Stimulated activated CD8-positive, alpha-beta memory T cell treated with anti-CD3 and anti-CD28 coated beads, Interleukin-7, amount 100 ng/mL, for 1 hour (primary cell): ENCODE measurements around the gene SPOP.
"Not testable (repeated sequence)": the region's sequence is repeated elsewhere in the genome, so short reads cannot be mapped to it uniquely, and the experiment has no call there.

Experiments used
- DNase-seq, 2 donors: peaks; one replicate each; pipeline ENCODE4 v3.0.0-alpha.2; 2020; ENCODE audit warnings: low read depth in 2 of 2

SPOP gene

DNA sequence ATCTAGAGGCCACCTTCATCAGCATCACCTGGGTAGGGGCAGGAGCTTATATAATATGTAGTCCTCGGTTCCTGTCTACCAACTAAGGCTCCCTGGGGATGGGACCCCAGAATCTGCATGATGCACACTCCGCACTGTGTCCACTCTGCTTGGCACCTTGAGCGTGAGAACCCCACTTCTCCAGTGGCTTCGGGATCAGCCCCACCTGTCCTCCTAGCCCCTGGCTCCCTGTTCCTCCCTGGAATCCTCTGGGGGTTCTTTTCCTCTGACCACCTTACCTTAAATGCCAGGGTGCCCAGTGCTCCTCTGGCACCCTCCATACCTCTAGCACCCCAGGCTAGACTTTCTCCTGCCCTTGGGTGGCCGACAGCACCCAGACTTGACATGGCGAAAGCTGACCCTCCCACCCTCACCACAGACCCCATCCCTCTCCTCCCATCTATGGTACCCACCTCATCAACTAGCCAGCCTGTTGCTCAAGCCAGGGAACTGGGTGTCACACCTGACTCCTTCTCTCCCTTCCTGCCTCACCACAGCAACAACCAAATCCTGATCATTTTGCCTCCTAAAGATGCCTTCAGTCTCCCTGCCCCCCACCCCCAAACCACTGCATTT, 105.0 kb downstream of the SPOP start:
- DNase-seq = no peak

DNA sequence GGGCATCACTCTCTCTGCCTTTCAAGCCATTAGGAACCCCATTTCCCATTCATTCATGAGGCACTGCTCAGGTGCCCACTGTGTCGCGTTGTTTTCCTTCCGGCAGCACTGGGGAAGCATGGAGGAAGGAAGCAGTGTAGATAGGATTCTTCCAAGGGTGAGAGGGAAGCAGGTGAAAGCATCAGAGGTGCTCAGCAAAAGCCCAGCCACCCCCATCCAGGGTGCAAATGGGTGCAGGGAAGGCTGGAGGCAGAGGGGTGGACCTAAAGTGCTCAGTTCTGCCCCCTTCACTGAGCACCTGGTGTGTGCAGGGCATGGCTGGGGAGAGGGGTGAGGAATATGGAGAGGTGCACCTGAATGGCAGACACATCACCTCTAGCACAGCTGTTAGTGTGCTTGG, 105.7 kb downstream of the SPOP start:
- no peak for DNase-seq

DNA sequence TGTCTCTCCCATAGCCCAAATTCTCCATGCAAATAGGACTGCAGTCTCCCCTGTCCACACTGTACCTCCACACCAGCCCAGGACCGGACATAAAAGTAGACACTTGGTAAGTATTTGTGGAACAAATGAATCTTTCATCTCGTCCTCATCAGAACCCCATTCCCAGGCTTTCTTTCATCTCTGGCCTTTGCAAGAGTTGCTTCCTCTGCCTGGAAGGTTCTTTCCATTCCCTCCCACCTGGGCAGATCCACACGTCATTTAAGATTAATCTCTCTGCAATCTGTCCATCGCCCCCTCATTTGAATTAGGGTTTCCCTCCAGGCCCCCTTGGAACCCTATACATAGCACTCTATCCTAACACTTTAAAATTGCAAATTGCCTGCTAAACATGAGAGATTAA, 106.1 kb downstream of the SPOP start:
- DNase-seq = no peak

DNA sequence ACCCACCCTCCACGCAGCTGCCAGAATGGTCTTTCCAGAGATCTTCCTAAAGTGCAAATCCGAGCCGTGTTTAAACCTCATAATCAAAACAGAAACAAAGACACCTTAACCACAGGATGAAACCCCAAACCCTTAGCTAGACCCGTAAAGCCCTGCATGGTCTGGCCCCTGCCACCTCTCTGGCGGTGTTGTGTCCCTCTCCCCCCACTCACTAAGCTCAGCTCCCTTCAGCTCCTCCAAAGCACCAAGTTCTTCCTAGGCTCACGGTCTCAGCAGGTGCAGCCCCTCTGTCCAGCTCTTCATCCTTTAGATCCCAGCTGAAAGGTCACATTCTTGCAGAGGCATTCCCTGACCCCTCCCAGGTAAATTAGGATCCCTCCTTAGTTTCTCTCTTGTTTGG, 106.6 kb downstream of the SPOP start:
- no peak for DNase-seq

DNA sequence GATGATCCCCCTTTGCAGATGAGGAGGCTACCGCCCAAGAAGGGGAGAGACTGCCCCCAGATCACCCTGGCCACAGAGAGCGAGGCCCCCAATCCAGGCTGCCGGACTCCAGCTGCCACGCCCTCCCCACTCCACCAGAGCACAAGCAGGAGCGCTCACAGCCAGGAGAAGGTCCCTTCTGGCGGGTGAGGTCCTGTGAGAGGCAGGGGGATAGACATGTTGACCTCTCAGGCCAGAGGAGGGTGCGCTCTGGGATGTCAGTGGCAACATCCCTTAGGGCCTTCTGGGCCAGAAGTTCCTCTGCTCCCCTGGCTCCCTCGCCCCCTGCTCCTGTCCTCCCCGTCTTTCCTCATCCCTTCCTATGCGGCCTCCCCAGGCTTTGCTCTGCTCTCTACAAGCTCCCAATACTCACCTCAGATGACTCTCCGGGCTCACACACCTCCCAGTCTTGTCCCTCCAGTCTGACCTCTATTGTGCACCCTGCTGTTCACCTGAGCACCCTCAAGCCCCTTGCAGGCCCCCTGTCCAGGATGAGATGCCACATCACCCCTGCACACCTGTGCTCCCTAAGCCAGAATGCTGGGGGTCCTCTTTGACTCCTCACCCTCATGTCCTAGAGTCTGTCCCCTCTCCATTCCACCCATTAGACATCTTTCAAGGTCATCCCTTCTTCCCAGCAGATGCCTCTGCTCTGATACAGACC, 107.2 kb downstream of the SPOP start:
- DNase-seq = no peak

DNA sequence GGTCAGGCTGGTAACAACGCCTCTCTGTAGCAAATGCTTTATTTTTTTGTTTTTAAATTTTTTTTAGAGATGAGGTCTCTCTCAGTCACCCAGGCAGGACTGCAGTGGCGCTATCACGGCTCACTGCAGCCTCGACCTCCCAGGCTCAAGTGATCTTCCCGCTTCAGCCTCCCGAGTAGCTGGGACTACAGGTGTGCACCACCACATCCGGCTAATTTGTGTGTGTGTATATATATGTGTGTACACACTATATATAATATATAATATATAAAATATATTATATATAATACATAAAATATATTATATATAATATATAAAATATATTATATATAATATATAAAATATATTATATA, 109.2 kb downstream of the SPOP start:
- not testable (repeated sequence) for DNase-seq

DNA sequence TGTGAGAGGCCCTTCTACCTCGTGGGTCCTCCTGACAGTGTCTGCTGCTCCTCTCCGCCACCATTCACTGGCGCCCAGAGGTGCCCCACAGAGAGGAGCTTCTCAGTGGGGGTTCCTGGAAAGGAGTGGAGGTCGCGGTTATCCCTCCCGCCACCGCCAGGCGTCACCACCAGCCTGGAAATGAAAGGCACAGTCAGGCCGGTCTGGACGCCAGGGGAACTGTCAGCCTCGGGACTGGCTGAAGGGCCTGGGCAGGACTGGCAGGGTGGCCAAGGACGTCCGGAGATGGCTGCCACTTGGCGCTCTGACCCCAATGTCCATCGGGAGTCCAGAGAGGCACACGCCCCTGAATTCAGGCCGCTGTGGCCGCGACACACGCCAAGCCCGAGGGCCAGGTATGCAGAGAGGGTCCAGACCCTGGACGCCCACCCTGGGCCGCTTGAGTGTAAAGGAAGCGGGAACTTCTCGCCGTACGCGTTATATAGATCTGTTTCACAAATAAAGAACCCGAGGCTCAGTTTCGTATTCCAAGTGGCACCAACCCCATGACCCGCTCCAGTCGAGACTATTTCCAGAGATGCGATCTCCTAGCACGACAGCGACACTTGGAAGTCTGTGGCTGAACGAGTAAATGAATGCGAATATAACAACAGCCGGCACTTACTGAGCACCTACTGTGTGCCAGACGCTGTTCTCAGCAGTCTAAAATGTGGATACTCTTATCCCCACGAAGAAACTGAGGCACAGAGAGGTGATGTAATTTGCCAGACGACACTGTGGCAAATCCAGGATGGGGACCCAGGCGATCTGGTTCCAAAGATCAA, 109.8 kb downstream of the SPOP start:
- DNase-seq = peak; percentile 63 to 81

DNA sequence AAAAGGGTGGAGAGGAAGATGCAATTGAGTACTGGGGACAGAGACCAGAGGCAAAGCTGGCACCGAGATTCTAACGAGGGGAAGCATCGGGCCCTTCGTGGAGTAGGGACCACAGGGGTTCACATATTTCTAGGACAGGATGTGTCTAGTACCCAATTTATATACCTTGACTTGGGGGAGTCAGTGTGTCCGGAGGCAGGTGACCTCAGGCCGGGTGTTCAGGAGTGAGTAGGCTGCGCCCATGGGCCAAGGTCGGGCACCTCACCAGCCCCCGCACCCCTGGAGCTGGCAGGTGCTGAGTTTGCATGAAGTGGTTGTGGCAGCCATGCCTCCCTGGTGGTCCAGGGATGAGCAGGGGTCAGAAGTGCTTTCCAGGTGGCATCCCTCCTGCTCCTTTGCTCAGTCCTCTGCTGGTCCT, 110.8 kb downstream of the SPOP start:
- DNase-seq = no peak

DNA sequence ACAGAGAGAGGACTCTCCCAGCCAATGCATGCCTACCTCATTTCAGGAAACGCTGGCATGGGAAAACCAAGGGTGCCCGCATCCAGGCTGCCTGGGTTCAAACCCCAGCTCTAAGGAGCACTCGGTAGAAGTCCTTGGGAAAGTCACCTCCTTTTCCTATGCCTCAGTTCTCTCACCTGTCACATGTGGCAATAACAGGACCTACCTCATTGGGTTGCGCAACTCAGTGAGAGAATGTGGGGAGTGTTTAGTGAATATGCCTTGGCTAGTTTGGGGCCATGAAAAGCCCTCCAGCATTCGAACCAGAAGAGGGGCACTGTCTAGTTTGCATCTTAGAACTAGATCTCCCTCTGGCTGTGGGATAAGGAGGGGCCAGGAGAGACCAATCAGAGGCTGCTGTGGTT, 111.2 kb downstream of the SPOP start:
- no peak for DNase-seq

DNA sequence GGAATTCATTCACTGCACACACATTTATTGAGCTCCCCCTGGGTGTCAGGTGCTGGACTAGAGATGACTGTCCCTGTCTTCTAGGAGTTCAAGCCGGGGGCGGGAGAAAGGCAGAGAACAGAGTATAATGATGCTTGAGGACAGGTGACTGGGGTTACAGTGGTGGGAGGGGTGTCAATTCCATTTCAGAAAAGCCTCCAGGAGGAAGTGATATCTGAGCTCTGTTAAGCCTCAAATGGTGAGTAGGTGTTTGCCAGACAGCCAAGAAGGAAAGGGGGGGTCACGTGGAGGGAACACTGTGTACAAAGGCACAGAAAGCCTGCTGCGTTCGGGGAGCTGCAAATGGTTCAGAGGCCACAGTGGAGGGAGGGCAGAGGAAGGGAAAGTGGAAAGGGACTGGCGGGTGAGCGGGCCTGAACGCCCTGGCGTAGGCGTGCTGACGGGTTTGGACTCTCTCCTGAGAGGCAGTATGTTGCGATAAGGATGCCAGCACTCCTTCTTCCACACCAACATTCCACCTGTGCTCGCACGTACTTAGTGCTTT, 111.9 kb downstream of the SPOP start:
- no peak for DNase-seq

DNA sequence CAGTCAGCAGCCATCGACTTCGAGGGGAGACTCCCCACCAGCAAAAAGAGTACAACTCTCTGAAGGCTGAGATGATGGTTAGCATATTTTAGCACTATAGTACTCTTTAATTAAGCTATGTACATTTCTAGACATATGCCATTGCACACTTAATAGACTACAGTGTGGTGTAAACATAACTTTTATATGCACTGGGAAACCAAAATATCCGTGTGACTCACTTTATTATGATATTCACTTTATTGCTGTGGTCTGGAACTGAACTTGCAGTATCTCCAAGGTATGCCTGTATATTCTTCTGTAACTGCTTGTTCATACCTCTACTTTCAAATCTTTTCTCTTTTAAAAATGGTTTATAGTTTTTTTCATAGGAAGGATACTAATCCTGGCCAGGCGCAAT, 113.3 kb downstream of the SPOP start:
- DNase-seq = no peak

DNA sequence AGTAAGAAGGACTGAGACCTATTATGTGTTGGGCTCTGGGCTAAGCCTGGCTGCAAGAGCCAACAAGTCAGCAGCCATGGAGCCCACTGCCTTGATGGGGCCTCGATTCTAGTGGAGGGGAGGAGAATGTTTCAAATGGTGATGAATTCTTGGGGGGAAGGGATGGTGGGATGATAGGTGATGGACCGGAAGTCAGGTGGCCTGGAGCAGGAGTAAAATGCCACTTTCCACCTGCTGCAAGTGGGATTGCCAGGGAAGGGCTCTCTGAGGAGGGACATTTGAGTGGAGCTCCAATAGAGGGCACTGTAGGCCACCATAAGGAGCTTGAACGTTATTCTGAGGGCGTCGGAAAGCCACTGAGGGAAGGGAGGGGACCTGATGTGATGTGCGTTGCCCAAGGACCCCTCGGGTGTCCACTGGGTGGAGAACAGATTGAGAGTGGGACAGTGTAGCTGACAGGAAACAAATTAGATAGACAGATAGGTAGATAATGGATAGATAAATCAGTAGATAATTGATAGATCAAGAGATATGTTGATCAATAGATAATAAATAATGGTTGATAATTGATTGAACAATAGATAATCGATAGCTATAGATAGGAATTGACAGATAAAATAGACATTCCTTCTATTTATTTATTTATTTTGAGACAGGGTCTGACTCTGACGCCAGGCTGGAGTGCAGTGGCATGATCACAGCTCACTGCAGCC, 120.4 kb downstream of the SPOP start:
- no peak for DNase-seq

DNA sequence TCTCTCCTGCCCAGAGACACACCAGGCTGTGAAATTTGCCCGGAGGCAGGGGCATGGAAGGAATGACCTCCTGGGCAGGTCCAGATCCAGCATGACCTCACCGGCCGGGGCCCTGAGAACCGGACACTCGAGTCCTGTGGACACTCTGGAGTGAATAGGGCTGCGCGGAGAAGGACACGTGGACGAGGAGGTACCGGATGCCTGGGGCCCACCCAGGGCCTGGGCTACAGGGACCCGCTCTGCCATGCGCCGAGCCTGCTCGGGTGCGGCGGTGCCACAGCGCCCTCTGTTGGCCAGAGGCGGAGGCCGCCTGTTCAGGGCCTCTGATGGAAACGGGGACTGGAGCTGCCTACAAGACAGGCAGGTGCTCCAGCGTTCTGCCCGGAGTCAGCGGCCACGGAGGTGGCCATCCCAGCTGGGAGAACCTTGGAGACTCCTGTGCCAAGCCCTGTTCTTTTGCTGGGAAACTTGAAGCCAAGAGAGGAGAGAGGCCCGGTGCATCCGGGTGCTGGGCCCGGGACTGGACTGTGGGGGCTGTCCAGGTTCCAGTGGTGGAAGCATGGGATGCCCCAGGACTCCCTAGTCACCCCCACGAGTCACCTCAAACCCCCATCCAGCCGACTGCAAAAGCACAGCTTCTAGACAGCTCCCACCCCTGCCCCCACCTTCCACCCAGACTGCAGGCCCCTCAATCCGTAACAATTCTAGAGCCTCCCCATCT, 121.5 kb downstream of the SPOP start:
- DNase-seq = peak; percentile 64 to 73

DNA sequence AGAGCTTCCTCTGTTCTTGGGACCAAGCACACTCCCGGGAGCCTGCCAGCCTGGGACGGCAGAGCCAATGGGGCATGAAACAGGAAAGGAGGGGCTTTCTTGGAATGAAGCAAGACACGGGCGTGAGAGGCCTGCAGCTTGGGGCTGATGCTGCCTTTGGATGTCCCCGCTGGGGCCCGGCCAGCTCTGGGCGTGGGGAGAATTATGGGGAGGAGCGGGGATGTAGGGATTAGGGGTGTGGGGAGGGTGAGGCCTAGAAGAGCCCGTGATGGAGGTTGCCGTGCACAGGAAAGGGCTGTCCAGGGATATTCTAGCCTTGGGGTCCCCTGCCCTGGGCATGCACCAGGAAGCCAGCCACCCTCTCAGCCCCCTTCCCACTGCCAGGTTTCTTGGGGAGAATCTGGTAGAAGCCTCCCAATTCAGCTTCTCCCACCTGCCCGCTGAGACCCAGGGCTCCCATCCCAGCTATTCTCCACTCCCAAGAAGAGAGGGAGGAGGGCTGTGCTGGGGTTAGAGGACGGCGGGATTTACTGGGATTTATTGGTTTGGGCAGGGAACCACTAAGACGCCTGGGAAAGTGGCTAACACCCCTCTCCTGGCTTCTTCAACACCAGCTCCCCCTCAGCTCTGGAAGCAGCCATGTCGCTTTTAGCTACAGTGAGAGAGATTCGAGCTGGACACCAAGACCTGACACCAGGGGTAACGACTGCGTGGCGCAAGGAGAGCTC, 122.2 kb downstream of the SPOP start:
- DNase-seq = no peak

DNA sequence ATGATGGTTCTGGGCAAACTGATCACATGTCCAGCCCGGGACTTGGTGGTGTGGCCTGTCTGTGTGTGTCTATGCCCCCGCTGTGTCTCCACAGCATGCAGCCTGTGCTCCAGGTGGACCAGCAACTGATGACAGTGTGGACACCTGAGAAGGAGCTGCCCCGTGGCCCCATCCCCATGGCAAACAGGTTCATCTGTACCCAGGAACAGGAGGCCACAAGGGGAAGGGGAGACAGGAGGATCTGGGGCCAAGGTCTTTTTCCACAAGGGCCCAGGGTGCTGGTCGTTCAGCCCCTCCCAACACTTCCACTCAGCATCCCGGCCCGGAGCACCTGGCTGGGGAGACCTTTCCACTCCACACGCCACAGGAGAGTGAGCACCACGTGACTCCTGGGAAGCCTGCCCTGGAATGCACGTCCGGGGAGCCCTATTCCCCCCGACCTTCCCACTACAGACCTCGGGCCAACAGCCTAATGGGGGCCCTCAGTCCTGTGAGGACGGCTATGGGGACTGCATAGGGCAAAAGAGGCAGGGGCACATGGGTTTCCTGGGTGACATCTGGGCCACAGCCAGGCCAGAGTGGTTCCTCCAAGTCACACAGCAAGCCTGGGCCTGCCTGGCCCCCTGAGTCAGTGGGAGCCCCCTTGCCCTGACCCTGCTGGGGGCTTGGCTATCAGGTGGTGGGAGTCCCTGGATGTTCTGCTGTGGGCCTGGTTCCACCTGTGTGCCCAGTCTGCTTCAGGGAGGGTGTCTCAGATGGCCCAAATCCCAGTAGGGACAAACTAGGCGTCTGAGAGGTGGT, 123.0 kb downstream of the SPOP start:
- no peak for DNase-seq

DNA sequence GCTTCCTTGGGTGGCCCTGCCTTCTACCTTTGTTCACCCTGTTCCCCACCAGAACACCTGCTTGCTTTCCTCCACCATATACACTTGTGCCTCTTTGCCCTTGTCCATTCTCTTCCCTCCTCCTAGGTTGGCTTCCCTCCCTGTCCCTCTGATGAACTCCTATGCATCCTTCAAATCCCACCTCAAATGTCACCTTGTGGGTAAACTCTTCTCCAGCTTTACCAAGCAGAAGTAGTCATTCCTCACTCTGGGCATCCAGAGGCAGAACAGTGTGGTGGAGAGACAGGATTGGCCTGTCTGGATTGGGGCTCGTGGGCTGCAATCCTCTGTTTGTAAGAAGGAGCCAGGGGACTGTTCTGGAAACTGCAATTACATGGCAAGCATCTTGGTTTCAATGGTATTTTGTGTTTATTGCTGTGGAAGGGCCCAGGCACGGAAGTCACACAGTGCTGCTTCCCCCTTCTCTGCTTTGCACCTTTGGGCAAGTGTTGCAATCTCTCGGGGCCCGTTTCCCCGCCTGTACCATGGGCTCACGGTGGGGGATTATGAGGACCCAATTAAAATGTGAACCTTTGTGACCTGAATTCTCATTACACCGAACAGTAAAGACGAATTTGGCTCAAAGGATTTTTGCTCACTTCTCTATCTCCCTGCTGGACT, 124.1 kb downstream of the SPOP start:
- DNase-seq = no peak

DNA sequence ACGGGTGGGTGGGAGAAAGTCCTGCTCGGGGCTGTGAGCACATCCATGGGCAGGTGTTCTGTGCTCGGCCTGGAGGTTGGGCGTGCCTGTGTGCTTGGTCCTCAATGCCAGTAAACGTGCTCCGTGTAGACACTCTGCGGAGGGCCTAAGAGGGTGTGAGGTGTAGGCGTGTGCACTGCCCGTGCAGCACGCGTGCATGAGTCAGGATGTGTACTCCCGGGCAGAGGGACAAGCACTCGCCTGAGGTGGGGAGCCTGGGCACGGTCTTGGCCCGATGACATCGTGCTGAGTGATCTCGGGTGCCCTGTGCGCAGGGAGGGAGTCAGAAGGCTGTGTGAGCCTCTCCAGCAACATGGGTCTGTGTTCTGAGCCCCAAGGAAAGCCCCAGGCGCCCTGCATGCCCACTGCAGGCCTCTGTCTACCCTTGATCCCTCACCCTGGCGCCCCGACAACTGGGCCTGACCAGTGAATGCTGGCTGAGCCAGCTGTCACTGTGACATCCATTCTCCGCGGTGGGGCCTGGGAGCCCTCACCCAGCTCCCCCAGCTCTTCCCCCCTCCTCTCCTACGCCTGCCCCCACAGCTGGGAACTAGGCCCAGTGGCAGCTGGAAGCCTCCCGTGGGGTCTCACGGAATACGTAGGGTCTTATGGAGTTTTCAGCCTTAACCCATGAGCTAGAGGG, 125.7 kb downstream of the SPOP start:
- no peak for DNase-seq

DNA sequence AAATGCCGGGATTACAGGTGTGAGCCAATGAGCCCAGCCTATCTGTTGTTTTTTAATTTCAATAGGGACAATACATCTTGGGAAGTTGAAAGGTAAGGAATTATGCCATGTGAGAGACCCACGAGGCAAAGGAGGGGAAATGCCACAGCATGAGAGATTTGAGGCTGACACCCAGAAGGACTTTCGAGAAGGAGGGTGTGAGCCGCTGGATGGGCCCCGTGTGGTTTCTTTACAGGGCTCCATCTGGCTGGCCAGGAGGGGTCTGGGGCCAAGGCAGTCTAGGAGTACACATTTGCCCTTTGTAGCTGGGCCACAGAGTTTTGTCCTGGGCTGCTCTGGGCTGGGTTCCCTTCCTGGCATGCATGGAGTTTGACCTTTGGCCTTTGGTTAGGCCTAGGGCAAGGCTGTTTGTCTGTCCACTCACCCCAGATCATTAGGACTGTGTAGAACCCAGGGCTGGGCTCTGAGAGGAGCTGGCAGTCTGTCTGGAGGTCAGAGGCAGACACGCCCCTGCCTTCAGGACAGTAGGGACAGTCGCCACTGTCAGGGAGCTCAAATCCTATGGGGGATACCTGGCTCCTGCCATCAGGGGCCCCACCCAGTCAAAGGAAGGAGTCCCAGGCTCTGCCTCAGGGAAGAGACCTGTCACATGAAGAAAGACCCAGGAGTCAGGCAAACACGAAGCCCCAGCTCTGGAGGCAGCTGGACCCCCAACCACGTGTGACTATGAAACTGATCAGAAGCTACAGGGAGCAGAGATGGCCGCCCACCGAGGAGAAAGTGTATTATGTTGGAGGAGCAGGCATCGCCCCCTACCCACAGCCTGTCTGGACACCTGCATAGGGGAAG, 126.5 kb downstream of the SPOP start:
- no peak for DNase-seq
